HG03025 (cell line): ENCODE data around the gene TENM4.
"Not testable (repeated sequence)": the region's sequence is repeated elsewhere in the genome, so short reads cannot be mapped to it uniquely, and the experiment has no call there.

Source experiments
- ATAC-seq: cut with Tn5 transposase; IDR thresholded peaks from one replicate; pipeline ENCODE4 v1.9.1; 2021; ENCODE audit warnings: mild to moderate bottlenecking, moderate library complexity; ENCODE audit not compliant: unreplicated experiment, low FRiP score

Gene TENM4

DNA sequence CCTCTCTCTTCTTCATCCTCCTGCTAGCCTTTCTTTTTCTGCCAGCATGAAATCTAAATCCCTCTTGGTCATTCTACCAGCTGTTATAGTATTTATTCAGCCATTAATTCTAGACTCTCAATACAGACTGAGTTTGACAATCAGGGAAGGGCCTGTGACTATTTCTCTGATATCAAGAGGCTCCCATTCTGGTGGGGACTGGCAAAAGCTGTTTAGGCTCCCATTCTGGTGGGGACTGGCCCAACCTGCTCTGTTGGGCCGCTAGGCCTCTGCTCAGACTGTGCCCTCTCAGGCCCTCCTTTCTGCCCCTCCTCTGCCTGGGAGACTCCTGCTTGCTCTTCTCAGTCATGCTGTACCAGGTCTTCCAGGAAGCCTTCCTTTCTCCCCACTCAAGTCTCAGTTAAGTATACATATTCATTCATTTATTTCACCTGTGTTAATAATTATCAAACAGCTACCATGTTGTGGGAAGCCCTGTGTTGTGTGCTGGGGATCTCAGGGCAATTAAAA lies 542.5 kb downstream of the TENM4 start:
- no peak for ATAC-seq

DNA sequence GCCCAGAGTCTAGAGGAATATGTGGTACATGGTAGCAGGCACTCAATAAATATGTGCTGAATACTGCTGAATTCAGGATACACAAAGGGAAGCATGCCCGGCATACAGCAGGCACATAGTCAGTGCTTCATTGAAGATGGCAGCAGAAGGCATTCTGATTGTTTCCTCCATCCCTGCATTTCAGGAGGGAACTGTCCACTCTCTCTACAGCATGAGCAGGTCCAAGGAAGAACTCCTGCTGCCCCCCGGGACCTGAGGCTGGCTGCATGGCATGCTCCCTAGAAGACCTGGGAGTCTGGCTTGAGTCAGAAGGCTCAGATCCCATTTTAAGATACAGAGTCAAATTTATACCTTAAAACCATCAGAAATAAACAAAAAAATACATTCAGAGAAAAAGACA lies 546.8 kb downstream of the TENM4 start:
- no peak for ATAC-seq

DNA sequence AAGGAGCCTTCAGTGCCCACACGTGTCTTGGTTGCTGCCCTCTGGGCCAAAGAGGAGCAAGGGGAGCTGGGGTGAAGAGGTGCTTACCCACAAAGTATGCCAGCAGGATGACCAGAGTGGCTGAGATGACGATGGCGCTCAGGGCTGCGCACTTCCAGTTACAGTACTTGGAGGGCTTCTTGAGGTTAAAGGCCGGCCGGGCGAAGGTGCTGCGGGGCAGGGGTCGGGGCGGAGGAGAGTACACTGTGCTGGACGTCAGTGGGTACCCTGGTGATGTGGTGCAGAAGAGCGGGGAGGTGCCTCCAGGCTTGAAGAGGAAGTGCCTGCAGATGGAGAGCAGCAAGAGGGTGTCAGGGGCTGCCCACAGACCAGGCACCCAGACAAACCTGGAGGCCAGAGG lies 551.1 kb downstream of the TENM4 start:
- ATAC-seq, result no peak

DNA sequence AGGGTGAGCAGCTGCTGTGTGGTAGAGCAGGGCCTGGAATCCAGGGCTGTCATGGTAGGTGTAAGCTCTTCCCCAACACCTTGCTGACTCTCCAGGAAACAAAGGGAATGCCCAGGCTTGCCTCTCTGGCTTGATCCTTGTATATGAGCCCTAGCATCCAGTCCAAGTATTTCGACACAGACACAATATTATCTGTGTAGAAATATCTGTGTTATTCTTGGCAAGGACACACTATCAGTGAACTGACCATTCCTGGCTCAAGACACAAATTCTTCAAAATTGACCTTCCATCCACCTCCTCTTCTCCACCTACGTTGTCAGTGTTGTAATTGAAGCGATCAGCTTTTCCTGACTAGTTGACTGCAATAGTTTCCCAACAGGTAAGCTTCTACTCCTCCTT lies 554.2 kb downstream of the TENM4 start:
- ATAC-seq, result no peak

DNA sequence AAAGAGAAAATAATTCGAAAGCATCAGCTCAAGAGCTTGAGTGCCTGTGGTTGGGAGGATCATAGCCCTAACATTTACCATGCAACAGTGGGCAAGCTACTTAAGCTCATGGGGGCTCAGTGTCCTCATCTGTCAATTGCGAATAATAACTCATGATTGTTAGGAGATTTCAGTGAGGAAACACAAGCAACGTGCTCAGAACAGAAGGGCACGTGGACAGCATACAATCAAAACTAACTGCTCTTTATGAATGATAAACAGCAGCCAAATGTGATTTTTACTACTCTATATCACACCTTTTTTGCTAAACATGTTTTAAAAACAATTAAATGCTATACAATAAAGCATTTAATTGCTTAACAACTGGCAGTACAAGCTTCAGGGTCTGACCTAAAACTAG lies 556.1 kb downstream of the TENM4 start:
- no peak for ATAC-seq

DNA sequence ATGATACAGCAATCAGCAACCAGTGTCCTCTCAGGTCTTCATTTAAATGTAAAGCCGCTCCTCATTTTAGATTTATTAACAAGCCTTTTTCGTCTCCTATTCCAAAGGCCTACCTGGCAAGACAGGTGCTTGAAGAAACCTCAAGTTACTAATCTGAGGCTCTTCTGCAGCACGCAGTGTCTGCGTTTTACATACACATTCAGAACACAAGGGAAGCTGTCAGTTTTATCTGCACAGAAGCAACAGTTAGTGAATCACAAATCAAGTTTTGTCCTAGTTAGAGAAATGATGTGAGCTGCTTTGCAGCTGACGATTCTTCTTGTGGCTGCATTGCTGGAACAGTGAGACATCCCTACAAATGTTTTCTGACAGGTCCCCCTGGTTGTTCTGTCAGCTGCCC lies 557.3 kb downstream of the TENM4 start:
- ATAC-seq, result no peak

DNA sequence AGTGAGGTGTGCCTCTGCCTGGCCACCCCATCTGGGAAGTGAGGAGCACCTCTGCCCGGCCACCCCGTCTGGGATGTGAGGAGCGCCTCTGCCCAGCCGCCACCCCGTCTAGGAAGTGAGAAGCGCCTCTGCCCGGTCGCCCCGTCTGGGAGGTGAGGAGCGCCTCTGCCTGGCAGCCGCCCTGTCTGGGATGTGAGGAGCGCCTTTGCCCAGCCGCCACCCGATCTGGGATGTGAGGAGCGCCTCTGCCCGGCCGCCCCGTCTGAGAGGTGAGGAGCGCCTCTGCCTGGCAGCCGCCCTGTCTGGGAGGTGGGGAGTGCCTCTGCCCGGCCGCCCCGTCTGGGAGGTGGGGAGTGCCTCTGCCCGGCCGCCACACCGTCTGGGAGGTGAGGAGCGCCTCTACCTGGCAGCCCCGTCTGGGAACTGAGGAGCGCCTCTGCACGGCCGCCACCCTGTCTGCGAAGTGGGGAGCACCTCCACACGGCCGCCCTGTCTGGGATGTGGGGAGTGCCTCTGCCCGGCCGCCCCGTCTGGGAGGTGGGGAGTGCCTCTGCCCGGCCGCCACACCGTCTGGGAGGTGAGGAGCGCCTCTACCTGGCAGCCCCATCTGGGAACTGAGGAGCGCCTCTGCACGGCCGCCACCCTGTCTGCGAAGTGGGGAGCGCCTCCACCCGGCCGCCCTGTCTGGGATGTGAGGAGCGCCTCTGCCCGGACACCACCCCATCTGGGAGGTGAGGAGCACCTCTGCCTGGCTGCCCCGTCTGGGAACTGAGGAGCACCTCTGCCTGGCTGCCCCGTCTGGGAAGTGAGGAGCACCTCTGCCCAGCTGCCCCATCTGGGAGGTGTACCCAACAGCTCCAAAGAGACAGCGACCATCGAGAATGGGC lies 561.5 kb downstream of the TENM4 start:
- not testable (repeated sequence) for ATAC-seq

DNA sequence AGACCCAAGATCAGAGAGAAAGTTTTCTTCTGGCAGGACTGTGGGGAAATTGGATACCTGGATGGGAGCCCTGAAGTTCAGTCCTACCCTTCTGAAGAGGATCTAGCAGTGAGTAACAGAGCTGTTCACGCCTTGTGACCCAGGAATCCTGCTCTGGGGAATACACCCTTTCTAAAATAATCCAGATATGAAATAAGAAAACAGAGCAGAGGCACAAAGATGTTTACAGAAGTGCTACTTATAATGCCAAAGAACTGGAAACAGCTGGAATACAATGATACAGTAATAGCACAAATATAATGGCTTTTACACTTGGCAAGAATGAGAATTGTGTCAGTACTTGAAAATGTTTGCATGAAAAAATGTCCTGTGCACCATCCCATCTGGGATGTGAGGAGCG lies 562.2 kb downstream of the TENM4 start:
- no peak for ATAC-seq

DNA sequence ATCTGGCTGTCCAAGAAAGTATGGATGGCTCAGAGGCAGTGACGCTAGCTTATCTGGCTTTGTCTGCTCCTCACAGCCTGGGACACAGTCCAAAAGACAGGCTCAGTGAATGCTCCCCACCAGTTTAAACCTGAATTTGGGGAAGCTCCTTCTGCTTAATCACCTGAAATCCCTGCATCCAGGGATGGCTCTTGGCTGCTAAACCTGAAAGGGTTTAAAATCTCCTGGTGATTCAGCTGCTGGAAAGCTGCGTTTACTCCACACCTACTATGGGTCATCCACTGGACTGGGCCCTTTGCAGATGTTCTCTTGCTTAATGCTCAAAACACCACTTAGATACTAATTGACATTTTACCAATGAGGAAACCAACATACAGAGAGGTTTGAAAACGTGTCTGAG lies 564.2 kb downstream of the TENM4 start:
- no peak for ATAC-seq

DNA sequence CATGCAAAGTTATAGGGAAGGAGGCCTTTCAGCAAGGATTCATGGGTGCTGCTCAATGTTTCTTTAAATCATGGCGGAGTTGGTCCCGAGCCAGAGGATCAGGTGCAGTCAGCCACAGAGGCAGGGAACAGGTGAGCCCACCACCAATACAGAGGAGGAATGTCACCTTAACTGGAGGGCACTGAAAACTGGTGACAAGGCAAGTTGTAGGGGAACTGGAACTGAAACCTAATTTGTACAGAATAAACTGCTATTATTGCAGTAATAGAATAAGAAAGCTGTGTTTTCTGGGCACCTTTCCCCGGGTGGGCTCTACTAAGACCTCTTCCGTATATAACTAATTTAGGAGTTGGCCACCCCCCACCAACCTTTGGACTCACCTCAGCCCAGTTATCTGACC lies 570.2 kb downstream of the TENM4 start:
- no peak for ATAC-seq

DNA sequence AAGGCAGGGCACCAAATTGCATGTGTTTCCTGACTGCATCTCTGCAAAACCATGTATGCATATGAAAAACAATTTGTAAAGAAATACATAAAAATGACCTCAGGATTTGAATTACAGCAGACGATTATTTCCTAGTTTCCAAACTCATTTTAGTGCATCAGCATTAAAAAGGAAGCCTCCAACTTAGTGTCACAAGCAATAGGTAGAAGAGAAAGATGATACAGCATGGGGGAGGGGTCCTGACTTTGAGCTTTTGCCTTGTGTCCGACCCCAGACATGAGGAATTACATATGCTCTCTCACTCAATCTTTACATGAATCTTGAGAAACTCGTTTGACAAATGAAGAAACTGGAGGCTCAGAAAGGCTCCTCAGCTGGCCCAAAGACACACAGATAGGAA lies 571.5 kb downstream of the TENM4 start:
- ATAC-seq, result no peak

DNA sequence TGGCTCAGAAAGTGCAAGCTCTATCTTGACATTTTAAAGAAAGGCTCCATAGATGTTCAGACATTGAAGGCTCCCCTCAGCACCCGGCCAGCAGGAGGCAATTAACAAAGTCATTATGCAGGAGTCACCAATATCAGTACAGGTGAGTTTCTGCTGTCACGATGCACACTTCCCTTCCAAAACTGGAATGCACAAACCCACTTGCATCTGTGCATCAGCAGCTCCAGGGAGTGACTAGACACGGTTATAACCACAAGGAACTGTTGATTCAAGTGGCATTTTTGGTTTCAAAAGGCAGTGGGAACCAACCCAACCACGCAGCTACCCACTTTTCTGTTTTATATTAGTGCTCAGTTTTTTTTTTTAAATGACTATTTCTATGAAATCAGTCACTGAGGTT lies 572.3 kb downstream of the TENM4 start:
- ATAC-seq, result no peak

DNA sequence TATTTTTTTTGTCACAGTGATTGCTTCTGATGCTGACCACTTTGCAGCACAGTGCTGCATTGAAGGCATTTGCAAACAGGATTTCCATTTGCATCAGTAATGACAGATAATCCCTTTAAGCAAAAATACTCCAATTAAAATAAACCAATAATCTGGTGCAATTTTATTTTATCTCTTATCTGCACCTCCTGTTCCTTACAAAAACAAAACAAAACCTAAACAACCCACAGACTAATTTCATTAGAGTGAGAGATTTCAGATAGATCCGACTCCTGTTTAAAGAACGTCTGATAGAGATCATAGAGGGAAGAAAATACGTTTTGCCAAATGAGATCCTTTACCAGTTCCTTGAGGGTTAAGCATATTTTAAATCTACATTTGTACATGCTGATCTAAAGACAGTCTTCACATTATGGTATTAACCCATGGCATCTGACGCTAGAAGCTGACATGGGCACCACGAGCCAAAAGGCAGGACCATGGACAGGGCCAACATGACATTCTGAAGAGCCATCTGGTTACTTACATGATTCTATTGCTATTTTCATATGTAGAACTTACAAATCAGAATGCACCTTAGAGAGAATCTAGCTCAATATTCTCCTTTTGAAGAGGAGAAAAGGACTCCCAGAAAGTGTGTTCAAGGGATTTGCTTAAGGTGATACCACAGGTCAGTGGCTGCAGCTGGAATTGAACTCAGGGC lies 580.0 kb downstream of the TENM4 start:
- no peak for ATAC-seq

DNA sequence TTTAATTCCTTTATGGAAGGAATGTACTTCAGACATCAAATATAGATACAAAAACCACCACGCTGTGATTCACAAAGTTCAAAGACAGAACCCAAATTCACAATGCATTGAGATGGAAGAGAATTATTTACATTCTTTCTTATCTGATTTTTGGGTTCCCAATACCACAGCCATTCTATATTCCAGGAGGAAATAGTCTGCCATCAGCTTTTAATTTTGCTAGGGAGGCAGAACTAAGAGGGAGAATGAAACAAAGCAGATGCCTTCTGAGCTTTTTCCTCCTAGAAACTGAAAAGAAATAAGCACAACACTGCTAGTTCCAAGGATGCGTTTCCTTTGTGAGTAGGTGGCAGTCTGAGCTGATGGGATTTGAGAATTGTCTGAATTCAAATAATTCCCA lies 583.1 kb downstream of the TENM4 start:
- ATAC-seq, result no peak

DNA sequence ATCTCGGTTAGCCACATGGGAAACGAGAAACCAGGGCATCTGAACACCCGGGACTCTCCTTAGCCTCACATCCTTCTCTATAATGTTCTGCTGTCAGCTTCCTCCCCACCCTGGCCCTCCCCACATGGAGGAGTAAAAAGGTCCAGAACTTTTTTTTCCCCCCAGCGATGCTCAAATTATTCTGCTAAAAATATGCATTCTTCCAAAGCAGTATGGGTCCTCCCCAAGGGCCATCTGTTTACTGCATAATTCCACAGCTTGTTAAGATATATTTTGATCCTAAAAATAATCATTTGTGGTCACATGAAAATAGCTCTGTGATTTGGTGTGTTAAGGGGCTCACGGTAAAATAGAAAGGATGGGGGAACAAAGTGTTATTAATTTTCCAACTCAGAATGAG lies 584.6 kb downstream of the TENM4 start:
- ATAC-seq, result no peak

DNA sequence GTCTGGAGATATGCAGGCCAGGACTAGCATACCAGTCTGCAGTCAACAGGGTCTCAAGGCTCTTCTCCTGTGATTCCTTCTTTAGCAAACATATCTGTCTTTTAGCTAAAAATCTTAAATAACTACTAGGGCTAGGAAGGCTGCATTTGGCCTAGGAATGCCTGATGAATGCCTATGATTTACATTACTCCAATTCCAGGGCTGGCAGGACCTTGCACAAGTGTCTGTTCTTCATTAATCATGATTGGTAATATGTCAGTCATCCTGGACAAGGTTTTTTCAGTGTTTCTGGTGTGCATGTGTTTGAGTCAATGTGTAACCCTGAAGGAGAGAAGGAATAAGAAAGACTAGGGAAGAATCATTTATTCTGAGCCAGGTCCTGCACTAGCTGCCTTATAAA lies 585.7 kb downstream of the TENM4 start:
- ATAC-seq, result no peak

DNA sequence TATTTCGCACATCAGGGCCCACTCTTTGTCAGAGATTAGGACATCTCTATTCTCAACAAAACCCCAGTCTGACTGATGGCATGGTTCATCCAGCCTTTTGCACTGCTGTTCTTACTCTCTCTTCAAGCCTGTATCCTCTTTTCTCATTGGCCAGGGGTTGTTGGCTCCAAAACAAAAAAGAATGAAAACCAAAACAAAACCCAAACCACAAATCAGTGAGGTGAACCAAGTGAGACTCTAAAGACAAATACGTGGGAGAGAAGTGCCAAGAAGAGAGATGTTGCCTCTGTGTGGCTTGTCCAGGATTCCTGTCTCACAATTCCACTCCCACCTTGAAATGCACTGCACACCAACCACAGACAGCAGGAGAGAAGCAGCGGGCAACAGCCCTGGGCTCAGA lies 587.3 kb downstream of the TENM4 start:
- ATAC-seq, result no peak

DNA sequence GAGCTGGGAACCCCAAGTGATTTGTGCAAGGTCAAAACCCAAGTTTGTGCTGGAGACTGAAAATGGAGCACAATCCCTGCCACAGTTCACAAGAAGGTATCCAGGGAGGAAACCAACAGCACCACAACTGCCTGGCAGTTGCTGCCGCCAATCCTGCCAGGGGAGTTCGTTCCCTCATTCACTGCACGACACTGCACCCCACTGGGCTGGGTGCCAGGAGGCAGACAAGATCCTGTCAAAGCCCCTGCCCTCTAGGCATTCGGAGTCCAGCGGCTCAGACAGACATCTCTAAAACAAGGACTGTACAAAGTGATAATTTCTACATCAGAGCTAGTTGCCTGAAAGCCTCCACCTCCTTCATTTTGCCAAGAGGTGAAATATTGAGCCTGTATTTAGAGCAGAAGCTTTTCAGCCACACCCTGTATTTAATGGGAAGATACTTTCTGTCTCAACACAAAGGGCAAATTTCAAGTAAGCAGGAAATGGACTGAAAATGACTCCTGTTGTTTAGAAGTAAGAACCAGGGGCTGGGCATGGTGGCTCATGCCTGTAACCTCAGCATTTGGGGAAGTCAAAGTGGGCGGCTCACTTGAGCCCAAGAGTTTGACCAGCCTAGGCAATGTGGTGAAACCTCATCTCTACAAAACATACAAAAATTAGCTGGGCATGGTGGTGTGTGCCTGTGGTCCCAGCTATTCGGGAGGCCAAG lies 588.8 kb downstream of the TENM4 start:
- ATAC-seq, result no peak

DNA sequence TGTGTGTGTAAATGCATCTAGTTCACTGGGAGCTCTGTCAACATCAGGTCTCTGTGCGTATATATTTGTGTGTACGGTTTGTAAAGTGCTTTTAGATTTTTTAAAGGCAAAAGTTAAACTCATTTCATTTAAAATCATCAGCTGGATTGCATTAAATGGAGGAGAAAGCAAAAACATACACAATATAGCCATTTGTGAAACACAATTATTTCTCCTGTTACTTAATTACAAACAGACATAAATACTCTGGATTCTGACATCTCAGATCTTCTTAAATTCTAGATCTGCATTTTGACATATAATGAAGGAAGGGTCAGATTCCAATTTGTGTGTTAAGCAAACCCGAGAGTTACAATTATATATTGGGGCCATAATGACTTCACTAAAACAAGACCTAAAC lies 590.8 kb downstream of the TENM4 start:
- ATAC-seq, result no peak

DNA sequence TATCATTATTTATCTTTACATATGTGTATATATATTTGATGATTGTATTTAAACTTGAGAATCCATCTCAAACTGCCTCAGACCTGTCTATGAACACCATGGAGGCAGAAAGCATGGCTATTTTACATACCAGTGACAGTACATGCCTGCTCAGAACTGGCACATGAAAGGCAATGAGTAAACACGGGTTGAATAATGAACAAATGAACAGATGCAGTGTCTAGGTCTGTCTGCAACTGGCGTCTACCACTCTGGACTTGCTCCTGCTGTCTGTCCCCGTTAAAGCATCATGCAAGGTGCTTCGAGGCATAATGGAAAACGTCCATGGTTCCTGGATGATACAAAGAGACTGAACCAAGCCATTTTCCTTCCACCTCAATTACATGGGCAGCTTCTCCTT lies 594.6 kb downstream of the TENM4 start:
- no peak for ATAC-seq

DNA sequence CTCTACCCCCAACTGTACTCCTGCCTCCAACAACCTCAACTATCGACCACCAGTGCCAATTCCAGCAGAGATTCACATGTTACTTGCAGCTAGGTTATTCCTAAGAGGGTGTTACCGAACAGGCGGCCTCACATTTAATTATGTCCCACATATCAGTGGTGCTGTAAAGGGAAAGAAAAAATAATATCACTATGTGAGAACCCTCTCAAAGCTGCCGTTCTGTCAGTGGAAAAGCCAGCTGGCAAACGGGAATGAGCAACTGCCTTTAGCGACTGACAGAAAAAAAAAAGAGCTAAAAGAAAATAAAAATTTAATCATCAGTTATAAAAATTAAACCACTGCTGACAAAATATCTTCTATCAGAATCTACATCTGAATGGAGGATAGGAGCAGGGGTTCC lies 595.3 kb downstream of the TENM4 start:
- ATAC-seq, result no peak
